IMR-90 (cell line): ENCODE results near the gene DOCK1.

Experiments
- BHLHE40 ChIP-seq: fragments of 150-350 bp; IDR thresholded peaks from 2 replicates; pipeline ENCODE4 v1.6.1; 2016; ENCODE audit warnings: mild to moderate bottlenecking, low read depth, low read length
- CEBPB ChIP-seq: IDR thresholded peaks from 2 replicates; pipeline ENCODE4 v1.6.1; 2012; ENCODE audit warnings: low read depth, low read length, improper control_type of control experiment
- FOS ChIP-seq: fragments of 150-350 bp; IDR thresholded peaks from 2 replicates; pipeline ENCODE4 v1.6.1; 2016; ENCODE audit warnings: low read depth, low read length
- MXI1 ChIP-seq: IDR thresholded peaks from 2 replicates; pipeline ENCODE4 v1.6.1; 2012; ENCODE audit warnings: low read depth, mild to moderate bottlenecking, low read length, moderate library complexity, borderline replicate concordance
- POLR2A ChIP-seq: IDR thresholded peaks from 2 replicates; pipeline ENCODE4 v1.6.1; 2012; ENCODE audit warnings: mild to moderate bottlenecking, low read depth, low read length
- RCOR1 ChIP-seq: IDR thresholded peaks from 2 replicates; pipeline ENCODE4 v1.6.1; 2012; ENCODE audit warnings: mild to moderate bottlenecking, low read length, improper control_type of control experiment; ENCODE audit not compliant: insufficient replicate concordance
- RFX5 ChIP-seq: IDR thresholded peaks from 2 replicates; pipeline ENCODE4 v1.8.0; 2012; ENCODE audit warnings: low read depth, mild to moderate bottlenecking, low read length, moderate library complexity
- SMC3 ChIP-seq: fragments of 150-350 bp; IDR thresholded peaks from 2 replicates; pipeline ENCODE4 v1.6.1; 2016; ENCODE audit warnings: low read depth, mild to moderate bottlenecking, antibody characterized with exemption, low read length, moderate library complexity
- USF2 ChIP-seq: fragments of 150-350 bp; IDR thresholded peaks from 2 replicates; pipeline ENCODE4 v1.6.1; 2017; ENCODE audit warnings: mild to moderate bottlenecking, antibody characterized with exemption, low read length, low read depth
- TF ChIP-seq, protein P1 (sequence below): conservative IDR thresholded peaks from 2 replicates; pipeline ENCODE4 v1.5.1; 2012; ENCODE audit warnings: mild to moderate bottlenecking, low read depth, low read length, improper control_type of control experiment

GRCh38 chr10:127218658-127219057 lies 313.4 kb downstream of the DOCK1 start:
- TF ChIP-seq, protein P1, sequence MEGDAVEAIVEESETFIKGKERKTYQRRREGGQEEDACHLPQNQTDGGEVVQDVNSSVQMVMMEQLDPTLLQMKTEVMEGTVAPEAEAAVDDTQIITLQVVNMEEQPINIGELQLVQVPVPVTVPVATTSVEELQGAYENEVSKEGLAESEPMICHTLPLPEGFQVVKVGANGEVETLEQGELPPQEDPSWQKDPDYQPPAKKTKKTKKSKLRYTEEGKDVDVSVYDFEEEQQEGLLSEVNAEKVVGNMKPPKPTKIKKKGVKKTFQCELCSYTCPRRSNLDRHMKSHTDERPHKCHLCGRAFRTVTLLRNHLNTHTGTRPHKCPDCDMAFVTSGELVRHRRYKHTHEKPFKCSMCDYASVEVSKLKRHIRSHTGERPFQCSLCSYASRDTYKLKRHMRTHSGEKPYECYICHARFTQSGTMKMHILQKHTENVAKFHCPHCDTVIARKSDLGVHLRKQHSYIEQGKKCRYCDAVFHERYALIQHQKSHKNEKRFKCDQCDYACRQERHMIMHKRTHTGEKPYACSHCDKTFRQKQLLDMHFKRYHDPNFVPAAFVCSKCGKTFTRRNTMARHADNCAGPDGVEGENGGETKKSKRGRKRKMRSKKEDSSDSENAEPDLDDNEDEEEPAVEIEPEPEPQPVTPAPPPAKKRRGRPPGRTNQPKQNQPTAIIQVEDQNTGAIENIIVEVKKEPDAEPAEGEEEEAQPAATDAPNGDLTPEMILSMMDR = no peak
- TF ChIP-seq POLR2A (no peak), SMC3 (no peak), USF2 (no peak), FOS (no peak), RCOR1 (no peak), CEBPB (no peak), BHLHE40 (no peak), MXI1 (no peak), RFX5 (no peak)
